Thyroid gland (tissue), 4 donors: ENCODE measurements around the gene PTRHD1. TPM values are rescaled to one million over a fixed set of nuclear protein-coding genes. Genes with fewer than 3 reads are reported as not detected.

Experiments used
- DNase-seq, 2 donors: peaks; one replicate each; pipeline ENCODE4 v3.0.0-alpha.2; 2019
- H3K27ac ChIP-seq, 3 donors: fragments of 200-600 bp; sonication (generic); 1 replicate in 2 of 3; 2 replicates in 1 of 3; pipeline ENCODE4 v1.5.1; 2016 to 2019; ENCODE audit warnings: mild to moderate bottlenecking in 1 of 3, moderate library complexity in 1 of 3
- H3K27me3 ChIP-seq: fragments of 200-600 bp; sonication (generic); one replicate; pipeline ENCODE4 v1.5.1; 2019
- H3K36me3 ChIP-seq, 2 donors: fragments of 200-600 bp; sonication (generic); one replicate each; pipeline ENCODE4 v1.5.1; 2016 to 2019
- H3K4me1 ChIP-seq, 2 donors: fragments of 200-600 bp; sonication (generic); one replicate each; pipeline ENCODE4 v1.5.1; 2017 to 2019
- H3K4me3 ChIP-seq, 3 donors: fragments of 200-600 bp; sonication (generic); replicated peaks in 1 of 3; 1 replicate in 2 of 3; 2 replicates in 1 of 3; pipeline ENCODE4 v1.5.1; 2016; ENCODE audit warnings: mild to moderate bottlenecking in 1 of 3
- H3K9me3 ChIP-seq: fragments of 200-600 bp; sonication (generic); one replicate; pipeline ENCODE4 v1.5.1; 2017
- POLR2A ChIP-seq, 2 donors: fragments of 450-650 bp; IDR thresholded peaks; one replicate each; pipeline ENCODE4 v1.6.1; 2017; ENCODE audit warnings: antibody characterized with exemption in 2 of 2, mild to moderate bottlenecking in 2 of 2, moderate library complexity in 1 of 2
- WGBS, 2 donors: methylation state at CpG; one replicate each; pipeline ENCODE4 v1.1.5; 2017; 5-methylcytosine and 5-hydroxymethylcytosine counted together
- intact Hi-C: fragments of 100-400 bp; cut with DNase I; formaldehyde crosslinking; loops from one replicate; pipeline ENCODE4 v1.15.1; 2023
- total RNA-seq, 4 donors: library from RNA; depleted of rRNA; stranded (reverse); fragments of >200 nt; gene quantifications; one replicate each; pipeline ENCODE4 v1.2.3, GENCODE V29; 2016
- TF ChIP-seq, protein P1 (sequence below), 6 experiments: fragments of 200-600 bp in 3 of 6; fragments of 450-650 bp in 3 of 6; sonication (generic) in 3 of 6; IDR thresholded peaks; one replicate each; pipeline ENCODE4 v1.5.1; 2016 to 2019; ENCODE audit warnings: antibody characterized with exemption in 6 of 6, mild to moderate bottlenecking in 2 of 6, inconsistent platforms in 1 of 6, moderate library complexity in 1 of 6

Gene PTRHD1
- total RNA-seq, 4 donors from 2014 or later: 12.6 to 68.8 (median 31.6) TPM

DNA sequence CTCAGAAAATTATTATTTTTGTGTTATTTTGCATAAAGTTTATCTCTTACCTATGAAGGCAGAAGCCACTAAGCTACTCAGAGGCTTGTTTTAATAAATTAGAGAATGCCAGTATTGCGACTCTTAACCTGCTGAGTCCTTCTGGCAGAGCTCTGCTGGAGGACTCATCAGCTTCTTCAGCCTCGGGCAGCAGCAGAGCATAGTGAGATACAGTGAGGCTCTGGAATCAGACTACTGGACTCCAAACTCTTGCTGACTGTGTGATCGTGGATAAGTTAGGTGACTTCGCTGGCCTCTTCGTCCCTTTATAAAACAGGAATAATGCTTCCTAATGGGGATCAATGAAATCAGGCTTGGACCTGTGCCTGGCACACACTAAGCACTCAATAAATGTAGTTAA, 1.7 kb downstream of the PTRHD1 start:
- H3K9me3 ChIP-seq: no peaks in the 10 kb centered on the region
- WGBS, 2 donors: 89 to 96% methylated on average over 5 of the region's 5 CpGs
- intact Hi-C loops: no loop called here
- no peaks in the 10 kb centered on the region for H3K36me3 ChIP-seq
- peaks cover 14% of the 10 kb centered on the region in 2 donors for H3K4me1 ChIP-seq
- no peak overlapping the region for H3K27ac ChIP-seq
- no peak for TF ChIP-seq POLR2A (IDR thresholded peaks at IDR 0.05)
- TF ChIP-seq, protein P1, sequence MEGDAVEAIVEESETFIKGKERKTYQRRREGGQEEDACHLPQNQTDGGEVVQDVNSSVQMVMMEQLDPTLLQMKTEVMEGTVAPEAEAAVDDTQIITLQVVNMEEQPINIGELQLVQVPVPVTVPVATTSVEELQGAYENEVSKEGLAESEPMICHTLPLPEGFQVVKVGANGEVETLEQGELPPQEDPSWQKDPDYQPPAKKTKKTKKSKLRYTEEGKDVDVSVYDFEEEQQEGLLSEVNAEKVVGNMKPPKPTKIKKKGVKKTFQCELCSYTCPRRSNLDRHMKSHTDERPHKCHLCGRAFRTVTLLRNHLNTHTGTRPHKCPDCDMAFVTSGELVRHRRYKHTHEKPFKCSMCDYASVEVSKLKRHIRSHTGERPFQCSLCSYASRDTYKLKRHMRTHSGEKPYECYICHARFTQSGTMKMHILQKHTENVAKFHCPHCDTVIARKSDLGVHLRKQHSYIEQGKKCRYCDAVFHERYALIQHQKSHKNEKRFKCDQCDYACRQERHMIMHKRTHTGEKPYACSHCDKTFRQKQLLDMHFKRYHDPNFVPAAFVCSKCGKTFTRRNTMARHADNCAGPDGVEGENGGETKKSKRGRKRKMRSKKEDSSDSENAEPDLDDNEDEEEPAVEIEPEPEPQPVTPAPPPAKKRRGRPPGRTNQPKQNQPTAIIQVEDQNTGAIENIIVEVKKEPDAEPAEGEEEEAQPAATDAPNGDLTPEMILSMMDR (IDR thresholded peaks at IDR 0.05): no peak
- H3K27me3 ChIP-seq: no peaks in the 10 kb centered on the region
- DNase-seq: no peak
- H3K4me3 ChIP-seq: no peak overlapping the region

DNA sequence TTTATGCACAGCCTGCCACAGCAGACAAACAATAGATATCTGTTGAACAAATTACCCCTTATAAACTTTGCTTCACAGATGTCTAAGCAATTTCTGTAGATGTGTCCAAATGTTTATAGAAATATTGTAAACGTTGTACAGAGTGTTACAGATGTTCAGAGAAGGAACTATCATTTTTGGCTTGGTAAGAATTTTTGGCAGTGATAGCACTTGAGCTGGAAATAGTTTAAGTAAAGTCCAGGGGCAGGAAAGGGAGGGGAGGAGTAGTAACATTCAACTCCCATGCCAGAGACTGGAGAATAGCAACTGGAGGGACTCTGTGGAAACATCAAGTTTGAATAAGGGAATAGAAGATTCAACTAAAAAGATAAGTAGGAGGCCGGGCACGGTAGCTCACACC, 4.4 kb downstream of the PTRHD1 start:
- TF ChIP-seq, protein P1 (IDR thresholded peaks at IDR 0.05): no peak
- TF ChIP-seq POLR2A (IDR thresholded peaks at IDR 0.05): no peak
- Histone ChIP-seq H3K27me3 (no peaks in the 10 kb centered on the region), H3K36me3 (no peaks in the 10 kb centered on the region), H3K9me3 (no peaks in the 10 kb centered on the region), H3K27ac (no peak overlapping the region), H3K4me1 (peaks cover 9 to 21% of the 10 kb centered on the region in 2 donors), H3K4me3 (no peak overlapping the region)
- no peak for DNase-seq
- intact Hi-C loops: no loop called here
- 84 to 85% methylated on average over 3 of the region's 3 CpGs for WGBS, 2 donors

DNA sequence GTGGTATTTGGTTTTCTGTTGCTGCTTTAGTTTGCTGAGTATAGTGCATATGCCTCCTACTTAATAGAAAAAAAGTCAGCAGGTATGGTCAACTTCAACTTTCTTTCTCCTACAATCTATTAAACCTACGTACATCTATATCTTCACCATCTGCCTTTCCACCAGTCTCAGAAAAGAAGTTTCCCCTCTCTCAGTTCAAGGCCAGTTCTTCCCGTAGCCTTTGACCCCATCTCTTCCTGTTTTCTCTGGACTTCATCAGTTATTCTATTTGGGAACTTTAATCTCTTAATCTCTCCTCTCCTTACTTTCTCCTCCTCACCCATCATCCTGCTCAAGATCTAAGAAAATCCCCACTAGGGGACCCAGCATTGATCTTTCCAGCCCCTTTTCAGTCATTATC, 5.7 kb downstream of the PTRHD1 start:
- no peaks in the 10 kb centered on the region for H3K27me3 ChIP-seq
- no peaks in the 10 kb centered on the region for H3K36me3 ChIP-seq
- H3K4me1 ChIP-seq: peaks cover 5 to 17% of the 10 kb centered on the region in 2 donors
- DNase-seq: no peak
- no peak overlapping the region for H3K27ac ChIP-seq
- WGBS, 2 donors: 79 to 86% methylated on average over 2 of the region's 2 CpGs
- H3K9me3 ChIP-seq: no peaks in the 10 kb centered on the region
- no peak for TF ChIP-seq POLR2A (IDR thresholded peaks at IDR 0.05)
- TF ChIP-seq, protein P1 (IDR thresholded peaks at IDR 0.05): no peak
- H3K4me3 ChIP-seq: no peak overlapping the region
- intact Hi-C loops: no loop called here

DNA sequence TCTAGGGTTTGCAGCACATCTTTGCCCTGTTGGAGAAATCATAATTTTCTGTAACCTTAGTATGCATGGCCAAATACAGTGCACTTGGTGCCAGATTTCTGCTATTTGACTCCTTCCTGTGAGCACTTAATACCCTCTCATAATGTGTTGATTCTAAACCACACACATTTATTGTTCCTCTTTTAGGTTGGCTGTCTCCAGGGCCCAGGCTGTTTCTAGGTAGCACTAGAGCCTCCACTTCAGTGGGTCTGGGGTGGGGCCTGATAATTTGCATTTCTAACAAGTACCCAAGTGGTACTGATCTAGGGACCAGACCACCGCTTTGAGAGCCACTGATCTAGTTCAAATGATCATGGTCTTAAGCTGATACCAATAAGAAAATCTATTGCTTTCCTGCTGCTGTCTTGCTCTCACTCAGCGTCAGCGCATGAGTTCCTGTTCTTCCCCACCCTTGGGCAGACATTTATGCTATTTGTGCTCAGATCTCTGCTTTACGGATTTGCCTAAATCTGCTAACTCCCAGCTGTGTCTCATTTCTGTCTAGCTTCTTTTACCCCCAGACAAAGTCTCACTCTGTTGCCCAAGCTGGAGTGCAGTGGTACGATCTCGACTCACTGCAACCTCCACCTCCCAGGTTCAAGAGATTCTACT, 7.4 kb downstream of the PTRHD1 start:
- no peaks in the 10 kb centered on the region for H3K9me3 ChIP-seq
- DNase-seq: no peak
- WGBS, 2 donors: 84 to 85% methylated on average over 6 of the region's 6 CpGs
- H3K27me3 ChIP-seq: no peaks in the 10 kb centered on the region
- TF ChIP-seq POLR2A (IDR thresholded peaks at IDR 0.05): no peak
- TF ChIP-seq, protein P1 (IDR thresholded peaks at IDR 0.05): no peak
- intact Hi-C loops: no loop called here
- no peaks in the 10 kb centered on the region for H3K36me3 ChIP-seq
- H3K4me1 ChIP-seq: peaks cover 0 to 11% of the 10 kb centered on the region in 2 donors
- no peak overlapping the region for H3K27ac ChIP-seq
- no peak overlapping the region for H3K4me3 ChIP-seq

DNA sequence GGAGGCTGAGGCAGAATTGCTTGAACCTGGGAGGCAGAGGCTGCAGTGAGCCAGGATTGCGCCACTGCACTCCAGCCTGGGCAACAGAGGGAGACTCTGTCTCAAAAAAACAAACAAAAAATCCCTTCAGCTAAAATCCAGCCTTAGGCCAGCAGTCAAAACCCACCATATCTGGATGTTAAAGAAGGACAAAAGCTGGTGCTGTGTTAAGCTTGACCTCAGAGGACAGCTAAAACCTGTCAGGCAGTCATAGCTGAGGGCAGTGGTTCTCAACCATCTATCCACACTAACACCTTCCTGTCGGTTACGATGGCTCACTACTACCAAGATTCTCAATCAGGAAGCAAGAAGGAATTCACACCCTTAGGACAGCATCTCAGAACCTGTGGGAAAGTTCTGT, 9.6 kb downstream of the PTRHD1 start:
- WGBS, 2 donors: 73 to 85% methylated on average over 3 of the region's 3 CpGs
- Histone ChIP-seq H3K9me3 (no peaks in the 10 kb centered on the region), H3K27me3 (no peaks in the 10 kb centered on the region), H3K4me3 (no peak overlapping the region), H3K36me3 (no peaks in the 10 kb centered on the region), H3K27ac (no peak overlapping the region), H3K4me1 (peaks cover 0 to 11% of the 10 kb centered on the region in 2 donors)
- intact Hi-C loops: no loop called here
- no peak for DNase-seq
- no peak for TF ChIP-seq POLR2A (IDR thresholded peaks at IDR 0.05)
- TF ChIP-seq, protein P1 (IDR thresholded peaks at IDR 0.05): no peak
